Stimulated activated effector memory CD8-positive, alpha-beta T cell treated with anti-CD3 and anti-CD28 coated beads, Interleukin-12 subunit alpha, Interleukin-12 subunit beta, amount 100 ng/mL, for 72 hours (primary cell): ENCODE data around the gene FTO.

Source experiments
- ATAC-seq: fragments of 150-1000 bp; cut with Tn5 transposase; 2 replicates; pipeline ENCODE4 v1.10.0; 2021
- DNase-seq, 2 donors: peaks; one replicate each; pipeline ENCODE4 v3.0.0; 2021 to 2022; ENCODE audit warnings: low spot score in 2 of 2
- H3K27ac Mint-ChIP-seq: one replicate; pipeline ENCODE4 v1.8.0; 2022; ENCODE audit warnings: mild to moderate bottlenecking, mixed read lengths
- H3K36me3 Mint-ChIP-seq: one replicate; pipeline ENCODE4 v1.8.0; 2022; ENCODE audit warnings: mild to moderate bottlenecking, mixed read lengths
- H3K4me1 Mint-ChIP-seq: one replicate; pipeline ENCODE4 v1.8.0; 2022; ENCODE audit warnings: mixed read lengths
- H3K4me3 Mint-ChIP-seq: one replicate; pipeline ENCODE4 v1.8.0; 2022; ENCODE audit warnings: mild to moderate bottlenecking, mixed read lengths
- H3K9me3 Mint-ChIP-seq: one replicate; pipeline ENCODE4 v1.8.0; 2022; ENCODE audit warnings: mixed read lengths

The FTO gene

GRCh38 chr16:53809088-53809932 lies 105.4 kb downstream of the FTO start:
- no peaks in the 10 kb centered on the region for H3K9me3 Mint-ChIP-seq

GRCh38 chr16:53812914-53813313 lies 109.0 kb downstream of the FTO start:
- peaks cover 13% of the 10 kb centered on the region for H3K36me3 Mint-ChIP-seq

More at GRCh38 chr16:53809088-53809932, 105.4 kb downstream of the FTO start:
- ATAC-seq (no peak), DNase-seq (no peak)
- H3K4me3 Mint-ChIP-seq: no peak overlapping the region
- peaks cover 40% of the 10 kb centered on the region for H3K4me1 Mint-ChIP-seq
- H3K36me3 Mint-ChIP-seq: peaks cover 8% of the 10 kb centered on the region
- no peak overlapping the region for H3K27ac Mint-ChIP-seq

GRCh38 chr16:53814801-53815200 lies 110.8 kb downstream of the FTO start:
- H3K27ac Mint-ChIP-seq: peak overlapping the region; percentile 7
- no peak overlapping the region for H3K4me3 Mint-ChIP-seq
- H3K4me1 Mint-ChIP-seq: peaks cover 25% of the 10 kb centered on the region
- no peak for ATAC-seq
- H3K36me3 Mint-ChIP-seq: peaks cover 13% of the 10 kb centered on the region
- DNase-seq: no peak
- H3K9me3 Mint-ChIP-seq: no peaks in the 10 kb centered on the region

More at GRCh38 chr16:53812914-53813313, 109.0 kb downstream of the FTO start:
- Mint-ChIP-seq H3K9me3 (no peaks in the 10 kb centered on the region), H3K27ac (no peak overlapping the region), H3K4me1 (peaks cover 32% of the 10 kb centered on the region), H3K4me3 (no peak overlapping the region)
- no peak for ATAC-seq
- no peak for DNase-seq

GRCh38 chr16:53816211-53816836 lies 112.4 kb downstream of the FTO start:
- peaks cover 24% of the 10 kb centered on the region for H3K4me1 Mint-ChIP-seq
- no peak overlapping the region for H3K27ac Mint-ChIP-seq
- no peaks in the 10 kb centered on the region for H3K9me3 Mint-ChIP-seq

GRCh38 chr16:53817117-53817755 lies 113.3 kb downstream of the FTO start:
- peaks cover 5% of the 10 kb centered on the region for H3K36me3 Mint-ChIP-seq
- H3K4me1 Mint-ChIP-seq: peaks cover 16% of the 10 kb centered on the region
- no peak overlapping the region for H3K27ac Mint-ChIP-seq
- no peaks in the 10 kb centered on the region for H3K9me3 Mint-ChIP-seq
- DNase-seq (no peak), ATAC-seq (no peak)
- no peak overlapping the region for H3K4me3 Mint-ChIP-seq

More at GRCh38 chr16:53816211-53816836, 112.4 kb downstream of the FTO start:
- DNase-seq: no peak
- Mint-ChIP-seq H3K4me3 (no peak overlapping the region), H3K36me3 (peaks cover 11% of the 10 kb centered on the region)
- ATAC-seq: no peak

GRCh38 chr16:53817812-53818550 lies 114.0 kb downstream of the FTO start:
- peaks cover 16% of the 10 kb centered on the region for H3K4me1 Mint-ChIP-seq

GRCh38 chr16:53821487-53821886 lies 117.5 kb downstream of the FTO start:
- Mint-ChIP-seq H3K4me3 (no peak overlapping the region), H3K27ac (no peak overlapping the region), H3K36me3 (no peaks in the 10 kb centered on the region), H3K4me1 (peaks cover 9% of the 10 kb centered on the region), H3K9me3 (no peaks in the 10 kb centered on the region)
- DNase-seq (no peak), ATAC-seq (peak; percentile 94)

More at GRCh38 chr16:53817812-53818550, 114.0 kb downstream of the FTO start:
- Mint-ChIP-seq H3K9me3 (no peaks in the 10 kb centered on the region), H3K4me3 (no peak overlapping the region), H3K27ac (no peak overlapping the region), H3K36me3 (peaks cover 5% of the 10 kb centered on the region)
- ATAC-seq (no peak), DNase-seq (no peak)

GRCh38 chr16:53821957-53822625 lies 118.1 kb downstream of the FTO start:
- H3K27ac Mint-ChIP-seq: no peak overlapping the region
- no peak for DNase-seq
- no peak for ATAC-seq
- H3K36me3 Mint-ChIP-seq: peaks cover 4% of the 10 kb centered on the region
- no peak overlapping the region for H3K4me3 Mint-ChIP-seq
- no peaks in the 10 kb centered on the region for H3K9me3 Mint-ChIP-seq
- peaks cover 7% of the 10 kb centered on the region for H3K4me1 Mint-ChIP-seq

GRCh38 chr16:53822936-53823529 lies 119.1 kb downstream of the FTO start:
- ATAC-seq (peak; percentile 62), DNase-seq (no peak)
- Mint-ChIP-seq H3K27ac (no peak overlapping the region), H3K36me3 (peaks cover 7% of the 10 kb centered on the region), H3K4me1 (peaks cover 7% of the 10 kb centered on the region), H3K9me3 (no peaks in the 10 kb centered on the region), H3K4me3 (no peak overlapping the region)

- ATAC-seq: no peak
- Mint-ChIP-seq H3K36me3 (peaks cover 17% of the 10 kb centered on the region), H3K4me3 (no peak overlapping the region), H3K4me1 (peaks cover 11% of the 10 kb centered on the region), H3K27ac (no peak overlapping the region), H3K9me3 (no peaks in the 10 kb centered on the region)
- DNase-seq: no peak
Observed at GRCh38 chr16:53826658-53827057, 122.7 kb downstream of the FTO start.

GRCh38 chr16:53827741-53828140 lies 123.8 kb downstream of the FTO start:
- no peaks in the 10 kb centered on the region for H3K9me3 Mint-ChIP-seq
- ATAC-seq (no peak), DNase-seq (no peak)
- H3K27ac Mint-ChIP-seq: no peak overlapping the region
- H3K36me3 Mint-ChIP-seq: peaks cover 17% of the 10 kb centered on the region
- H3K4me3 Mint-ChIP-seq: no peak overlapping the region
- H3K4me1 Mint-ChIP-seq: peaks cover 14% of the 10 kb centered on the region

GRCh38 chr16:53829186-53829747 lies 125.3 kb downstream of the FTO start:
- peaks cover 17% of the 10 kb centered on the region for H3K36me3 Mint-ChIP-seq
- no peak overlapping the region for H3K4me3 Mint-ChIP-seq
- H3K27ac Mint-ChIP-seq: no peak overlapping the region
- no peaks in the 10 kb centered on the region for H3K9me3 Mint-ChIP-seq
- DNase-seq (no peak), ATAC-seq (no peak)
- peaks cover 14% of the 10 kb centered on the region for H3K4me1 Mint-ChIP-seq

- peaks cover 10% of the 10 kb centered on the region for H3K36me3 Mint-ChIP-seq
- H3K4me1 Mint-ChIP-seq: peaks cover 14% of the 10 kb centered on the region
- H3K27ac Mint-ChIP-seq: no peak overlapping the region
- ATAC-seq (no peak), DNase-seq (no peak)
- H3K4me3 Mint-ChIP-seq: no peak overlapping the region
- H3K9me3 Mint-ChIP-seq: no peaks in the 10 kb centered on the region
Observed at GRCh38 chr16:53832896-53833544, 129.1 kb downstream of the FTO start.

GRCh38 chr16:53836142-53836541 lies 132.2 kb downstream of the FTO start:
- Mint-ChIP-seq H3K4me3 (no peak overlapping the region), H3K27ac (no peak overlapping the region), H3K9me3 (no peaks in the 10 kb centered on the region), H3K4me1 (peaks cover 6% of the 10 kb centered on the region), H3K36me3 (peaks cover 5% of the 10 kb centered on the region)
- DNase-seq: no peak
- ATAC-seq: no peak
